ENCODE measurements around the gene ZNF81.
"Not testable (repeated sequence)": the region's sequence is repeated elsewhere in the genome, so short reads cannot be mapped to it uniquely, and the experiment has no call there.

ZNF81 gene

DNA sequence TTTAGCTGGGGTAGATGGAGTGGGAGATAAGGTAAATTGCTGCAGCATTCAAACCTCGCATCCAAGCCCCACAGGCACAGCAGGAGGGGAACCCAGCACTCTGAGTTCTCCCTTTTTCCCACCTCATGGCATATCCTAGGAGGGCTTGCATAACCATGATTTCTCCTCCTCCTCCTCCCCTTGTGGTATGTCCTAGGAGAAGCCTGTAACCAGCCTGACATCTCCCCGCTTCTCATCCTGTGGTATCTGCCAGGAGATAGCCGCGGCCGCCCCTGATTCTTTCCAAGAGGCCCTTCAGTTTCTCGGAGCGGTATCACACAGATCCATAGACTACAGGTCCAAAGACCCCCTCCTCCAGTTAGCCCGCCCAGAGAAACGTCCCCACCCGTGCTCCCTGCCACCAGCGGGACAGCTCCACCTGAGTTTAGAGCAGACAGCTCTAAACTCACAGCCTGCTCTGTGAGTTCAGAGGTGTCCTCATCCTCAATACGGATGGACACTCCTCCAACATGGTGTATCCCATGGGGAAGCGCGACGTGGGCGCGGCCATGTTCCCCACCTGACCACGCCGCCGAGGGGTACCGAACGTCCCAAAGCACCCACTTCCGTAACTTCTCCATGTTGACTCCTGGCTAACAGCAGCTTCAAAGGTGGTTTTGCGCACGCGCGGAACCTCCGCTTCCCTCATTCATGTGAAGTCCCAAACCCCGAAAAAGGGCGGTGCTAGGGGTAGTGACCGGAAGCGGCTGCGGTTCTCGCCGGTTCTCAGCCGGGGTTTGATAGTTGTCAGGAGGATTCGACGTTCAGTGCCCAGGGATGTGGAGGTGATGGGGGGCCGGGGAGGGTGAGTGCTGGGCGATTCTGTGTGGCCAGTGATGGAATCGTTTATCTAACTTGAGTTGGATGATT lies at the start of gene ZNF81:
ZNF81 (plus strand) TSS at position 739 of the 909 bp plus-strand sequence. CDS start 9,366 bp downstream, outside the sequence.
- DNase-seq: peak; percentile 95

GRCh38 chrX:47796433-47796906 lies 40.2 kb upstream of the ZNF81 start:
- DNase-seq: peak; percentile 47 to 82
- TF ChIP-seq GATA1 (IDR thresholded peaks at IDR 0.05; ENCODE audit: low read depth, low read length) (no peak), POLR2A (IDR thresholded peaks at IDR 0.05; ENCODE audit: low read length) (no peak)

More for the DNA sequence above, at the start of gene ZNF81:
- no peak for TF ChIP-seq GATA1 (IDR thresholded peaks at IDR 0.05; ENCODE audit: low read depth, low read length)
- peak; percentile 76 for TF ChIP-seq POLR2A (IDR thresholded peaks at IDR 0.05; ENCODE audit: low read length)

- no peak for DNase-seq
- TF ChIP-seq GATA1 (IDR thresholded peaks at IDR 0.05; ENCODE audit: low read depth, low read length) (no peak), POLR2A (IDR thresholded peaks at IDR 0.05; ENCODE audit: low read length) (no peak)
Observed at GRCh38 chrX:47797084-47797483, 39.6 kb upstream of the ZNF81 start.

DNA sequence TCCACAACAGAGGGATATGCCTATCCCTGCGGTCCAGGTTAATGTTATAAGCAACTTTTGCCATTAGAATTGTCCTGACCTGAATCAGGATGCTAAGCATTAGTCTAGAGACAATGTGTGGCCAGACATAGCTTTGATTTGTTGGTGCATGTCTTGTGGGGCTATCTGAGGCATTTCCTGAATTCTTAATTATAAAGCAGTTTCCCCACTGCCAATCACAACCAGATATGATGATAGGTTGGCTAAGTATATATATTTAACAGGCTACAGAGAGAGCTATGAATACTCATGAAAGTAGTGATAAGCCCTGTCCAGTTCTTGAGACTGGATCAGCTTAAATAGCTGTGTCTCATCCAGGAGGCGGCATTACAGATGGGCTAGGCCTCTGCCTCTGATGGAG lies 37.8 kb upstream of the ZNF81 start:
- DNase-seq: no peak
- no peak for TF ChIP-seq POLR2A (IDR thresholded peaks at IDR 0.05; ENCODE audit: low read length)
- no peak for TF ChIP-seq GATA1 (IDR thresholded peaks at IDR 0.05; ENCODE audit: low read depth, low read length)

GRCh38 chrX:47802589-47802988 lies 34.1 kb upstream of the ZNF81 start:
- TF ChIP-seq POLR2A (IDR thresholded peaks at IDR 0.05; ENCODE audit: low read length) (no peak), GATA1 (IDR thresholded peaks at IDR 0.05; ENCODE audit: low read depth, low read length) (no peak)
- no peak for DNase-seq

DNA sequence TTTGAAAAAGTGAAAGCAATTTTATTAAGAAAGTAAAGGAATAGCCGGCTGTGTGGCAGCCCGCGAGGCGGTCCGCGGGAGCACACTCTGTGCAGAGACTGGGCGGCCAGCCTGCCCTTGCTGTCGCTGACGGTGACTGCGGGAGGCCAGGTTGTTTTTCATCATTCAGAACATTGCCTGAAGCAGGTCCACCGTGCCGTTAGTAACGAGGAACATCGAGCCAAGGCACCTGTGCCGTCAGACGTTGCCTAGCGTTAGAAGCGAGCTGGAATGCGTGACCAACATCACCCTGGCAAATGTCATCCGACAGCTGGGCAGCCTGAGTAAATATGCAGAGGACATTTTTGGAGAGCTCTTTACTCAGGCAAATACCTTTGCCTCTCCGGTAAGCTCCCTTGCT lies 33.6 kb upstream of the ZNF81 start:
- not testable (repeated sequence) for DNase-seq

DNA sequence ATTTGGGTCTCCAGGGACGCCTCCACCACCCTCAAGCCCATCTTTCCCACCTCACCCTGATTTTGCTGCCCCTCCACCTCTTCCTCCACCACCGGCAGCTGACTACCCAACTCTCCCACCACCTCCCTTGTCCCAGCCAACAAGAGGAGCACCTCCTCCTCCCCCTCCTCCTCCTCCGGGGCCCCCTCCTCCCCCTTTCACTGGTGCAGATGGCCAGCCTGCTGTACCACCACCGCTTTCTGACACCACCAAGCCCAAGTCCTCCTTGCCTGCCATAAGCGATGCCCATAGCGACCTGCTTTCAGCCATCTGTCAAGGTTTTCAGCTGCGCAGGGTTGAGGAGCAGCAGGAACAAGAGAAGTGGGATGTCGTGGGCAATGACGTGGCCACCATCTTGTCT lies 32.4 kb upstream of the ZNF81 start:
- no peak for TF ChIP-seq GATA1 (IDR thresholded peaks at IDR 0.05; ENCODE audit: low read depth, low read length)
- no peak for TF ChIP-seq POLR2A (IDR thresholded peaks at IDR 0.05; ENCODE audit: low read length)
- no peak for DNase-seq

- DNase-seq: not testable (repeated sequence)
Observed at GRCh38 chrX:47805844-47806243, 30.9 kb upstream of the ZNF81 start.

GRCh38 chrX:47806415-47807271 lies 30.1 kb upstream of the ZNF81 start:
- peak; percentile 1 to 5 for DNase-seq

DNA sequence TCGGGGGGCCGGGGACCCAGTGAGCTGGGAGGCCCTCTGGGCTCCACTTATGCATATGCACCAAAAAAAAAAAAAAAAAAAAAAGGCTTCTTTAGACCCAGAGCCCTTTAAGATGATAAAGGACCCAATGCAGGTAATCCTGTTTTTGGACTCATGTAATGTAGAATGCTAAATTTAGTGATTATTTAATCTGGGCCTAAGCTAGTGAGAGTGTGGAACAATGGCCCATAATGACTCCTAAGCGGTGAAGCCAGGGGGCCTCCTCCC lies 29.5 kb upstream of the ZNF81 start:
- not testable (repeated sequence) for DNase-seq

GRCh38 chrX:47807548-47807947 lies 29.2 kb upstream of the ZNF81 start:
- TF ChIP-seq POLR2A (IDR thresholded peaks at IDR 0.05; ENCODE audit: low read length) (no peak), GATA1 (IDR thresholded peaks at IDR 0.05; ENCODE audit: low read depth, low read length) (no peak)
- no peak for DNase-seq

DNA sequence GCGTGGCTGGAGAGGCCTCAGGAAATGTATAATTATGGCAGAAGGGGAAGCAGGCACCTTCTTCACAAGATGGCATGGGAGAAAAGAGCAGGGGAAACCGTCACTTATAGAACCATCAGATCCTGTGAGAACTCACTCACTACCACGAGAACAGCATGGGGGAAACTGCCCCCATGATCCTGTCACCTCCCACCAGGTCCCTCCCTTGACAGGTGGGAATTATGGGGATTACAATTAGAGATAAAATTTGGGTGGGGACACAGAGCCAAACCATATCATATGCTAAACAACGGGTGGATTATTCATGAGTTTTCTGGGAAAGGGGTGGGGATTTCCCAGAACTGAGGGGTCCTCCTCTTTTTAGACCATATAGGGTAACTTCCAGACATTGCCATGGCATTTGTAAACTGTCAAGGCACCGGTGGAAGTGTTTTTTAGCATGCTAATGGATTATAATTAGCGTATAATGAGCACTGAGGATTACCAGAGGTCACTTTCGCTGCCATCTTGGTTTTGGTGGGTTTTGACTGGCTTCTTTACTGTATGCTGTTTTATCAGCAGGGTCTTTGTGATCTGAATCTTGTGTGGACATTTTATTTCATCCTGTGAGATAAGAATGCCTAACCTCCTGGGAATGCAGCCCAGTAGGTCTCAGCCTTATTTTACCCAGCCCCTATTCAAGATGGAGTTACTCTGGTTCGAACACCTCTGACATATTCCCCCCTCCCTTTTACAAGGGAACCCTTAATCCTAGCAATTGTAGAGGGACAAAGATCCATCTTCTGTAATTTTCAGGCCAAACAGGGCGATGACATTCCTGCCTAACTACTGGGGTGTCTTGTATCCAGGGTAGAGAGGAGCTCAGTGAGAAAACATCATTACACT lies 27.6 kb upstream of the ZNF81 start:
- peak; percentile 32 to 40 for DNase-seq
- no peak for TF ChIP-seq GATA1 (IDR thresholded peaks at IDR 0.05; ENCODE audit: low read depth, low read length)
- TF ChIP-seq POLR2A (IDR thresholded peaks at IDR 0.05; ENCODE audit: low read length): no peak

DNA sequence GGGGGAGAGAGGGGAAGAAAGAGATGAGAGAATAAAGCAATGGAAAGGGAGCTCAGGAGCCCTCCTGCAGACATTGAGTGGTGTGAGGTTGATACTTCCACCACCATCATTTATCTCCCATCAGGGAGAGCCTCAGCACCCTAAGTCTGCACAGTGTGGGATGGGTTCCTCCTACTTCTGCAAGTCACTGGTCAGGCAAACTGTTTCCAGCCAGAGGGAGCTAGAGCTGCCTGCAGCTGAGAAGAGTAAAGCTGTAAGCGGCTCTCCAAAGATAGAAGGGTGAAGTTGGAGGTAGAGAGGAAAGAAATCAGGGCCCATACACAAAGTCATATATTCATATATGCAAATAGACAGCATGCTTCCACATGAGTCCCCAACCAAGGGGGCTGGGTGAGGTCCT lies 21.9 kb upstream of the ZNF81 start:
- TF ChIP-seq POLR2A (IDR thresholded peaks at IDR 0.05; ENCODE audit: low read length): no peak
- no peak for TF ChIP-seq GATA1 (IDR thresholded peaks at IDR 0.05; ENCODE audit: low read depth, low read length)
- DNase-seq: peak; percentile 67 to 76
